ENCODE measurements around the gene GJB4.
"Not testable (repeated sequence)": the region's sequence is repeated elsewhere in the genome, so short reads cannot be mapped to it uniquely, and the experiment has no call there.

The GJB4 gene

DNA sequence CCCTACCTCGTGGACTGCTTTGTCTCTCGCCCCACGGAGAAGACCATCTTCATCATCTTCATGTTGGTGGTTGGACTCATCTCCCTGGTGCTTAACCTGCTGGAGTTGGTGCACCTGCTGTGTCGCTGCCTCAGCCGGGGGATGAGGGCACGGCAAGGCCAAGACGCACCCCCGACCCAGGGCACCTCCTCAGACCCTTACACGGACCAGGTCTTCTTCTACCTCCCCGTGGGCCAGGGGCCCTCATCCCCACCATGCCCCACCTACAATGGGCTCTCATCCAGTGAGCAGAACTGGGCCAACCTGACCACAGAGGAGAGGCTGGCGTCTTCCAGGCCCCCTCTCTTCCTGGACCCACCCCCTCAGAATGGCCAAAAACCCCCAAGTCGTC is 35.2 kb downstream of the GJB4 start:
- no peak for DNase-seq (ENCODE audit: extremely low read depth in 1 of 2, low read depth in 1 of 2)

DNA sequence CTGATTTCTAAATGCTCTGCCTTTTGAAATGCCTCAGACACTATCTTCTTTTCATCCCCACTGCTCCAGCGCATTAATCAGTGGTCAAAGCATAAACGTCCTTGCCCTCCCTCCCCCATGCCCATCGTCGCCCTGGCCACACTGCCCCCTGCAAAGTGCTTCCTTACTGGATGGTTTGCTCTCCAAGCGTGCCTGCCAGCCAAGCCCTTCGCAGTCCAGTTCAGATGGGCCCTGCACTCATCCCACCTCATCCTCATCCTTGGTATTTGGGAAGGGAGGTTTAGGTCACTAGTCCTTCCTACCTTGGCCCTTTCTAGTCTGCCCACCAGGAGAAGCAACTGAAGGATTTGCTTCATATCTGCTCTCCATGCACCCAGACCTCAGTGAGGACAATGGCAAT is 36.4 kb downstream of the GJB4 start:
- DNase-seq (ENCODE audit: extremely low read depth in 1 of 2, low read depth in 1 of 2) = no peak

DNA sequence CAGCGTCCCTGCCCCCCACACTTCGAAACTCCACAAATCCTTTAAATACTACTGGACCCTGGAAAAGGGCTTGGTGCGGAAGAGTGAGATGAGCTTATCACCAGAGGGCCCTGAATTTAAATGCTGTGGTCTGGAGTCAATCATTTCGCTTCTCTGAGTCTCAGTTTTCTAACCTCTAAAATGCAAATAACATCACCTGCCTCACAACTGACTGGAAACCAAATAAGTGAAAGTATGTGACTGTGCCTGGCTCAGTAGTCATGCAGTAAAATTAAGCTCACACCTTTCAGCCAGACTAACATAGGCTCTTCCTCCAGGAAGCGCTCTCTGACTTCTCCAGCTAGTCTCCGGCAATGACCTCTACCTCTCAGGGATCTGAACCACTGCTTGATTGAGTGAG is 37.5 kb downstream of the GJB4 start:
- no peak for DNase-seq (ENCODE audit: extremely low read depth in 1 of 2, low read depth in 1 of 2)

DNA sequence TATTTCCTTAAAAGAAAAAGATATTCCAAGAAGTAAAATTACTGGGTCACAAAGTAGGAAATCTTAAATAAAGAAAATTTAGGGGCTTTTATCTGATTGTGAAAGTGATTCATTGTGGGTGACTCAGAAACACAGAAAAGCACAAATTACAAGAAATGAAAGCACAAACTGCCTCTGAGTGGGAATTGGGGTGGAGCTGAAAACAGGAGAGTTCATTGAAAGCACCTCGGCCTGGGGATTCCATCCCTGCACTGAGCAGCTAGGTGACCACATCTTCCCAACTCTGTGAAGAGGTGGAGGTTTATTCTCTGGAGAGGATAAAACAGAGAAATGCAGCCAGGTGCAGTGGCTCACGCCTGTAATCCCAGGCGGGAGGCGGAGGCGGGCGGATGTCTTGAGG is 40.7 kb downstream of the GJB4 start:
- DNase-seq (ENCODE audit: extremely low read depth in 1 of 2, low read depth in 1 of 2) = no peak

DNA sequence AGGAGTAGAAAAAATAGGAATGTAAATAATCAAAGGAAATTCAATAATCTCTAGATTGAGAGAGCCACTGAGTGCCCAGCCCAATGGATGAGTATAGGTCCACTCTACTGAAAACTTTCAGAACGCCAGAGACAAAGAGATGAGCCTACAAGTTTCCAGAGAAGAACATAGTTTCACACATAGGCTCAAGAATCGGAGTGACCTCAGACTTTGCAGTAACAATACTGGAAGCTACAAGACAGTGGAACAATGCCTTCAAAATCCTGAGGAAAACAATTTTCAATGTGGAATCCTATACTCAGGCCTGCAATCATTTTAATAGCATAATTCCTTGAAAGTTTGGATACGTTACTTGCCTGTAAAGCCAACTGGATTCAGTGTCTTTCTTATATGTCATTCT is 44.2 kb downstream of the GJB4 start:
- DNase-seq (ENCODE audit: extremely low read depth in 1 of 2, low read depth in 1 of 2) = no peak

DNA sequence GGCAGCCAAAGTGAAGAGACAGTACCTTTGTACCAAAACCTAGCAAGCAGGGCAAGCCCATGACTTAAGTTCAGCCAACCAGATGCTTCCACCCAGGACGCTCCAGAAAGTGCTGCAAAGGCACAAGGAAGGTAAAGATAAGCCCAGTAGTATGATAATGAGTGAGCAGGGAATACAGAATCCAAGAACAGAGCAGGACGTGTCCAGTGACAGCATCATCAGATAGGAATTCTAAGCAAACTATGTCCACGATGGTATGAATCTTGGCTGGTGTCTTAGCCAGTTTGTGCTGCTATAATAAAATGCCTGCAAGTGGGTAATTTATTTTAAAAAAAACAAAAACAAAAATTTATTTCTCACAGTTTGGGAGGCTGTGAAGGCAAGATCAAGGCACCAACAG is 46.9 kb downstream of the GJB4 start:
- DNase-seq (ENCODE audit: extremely low read depth in 1 of 2, low read depth in 1 of 2) = no peak

DNA sequence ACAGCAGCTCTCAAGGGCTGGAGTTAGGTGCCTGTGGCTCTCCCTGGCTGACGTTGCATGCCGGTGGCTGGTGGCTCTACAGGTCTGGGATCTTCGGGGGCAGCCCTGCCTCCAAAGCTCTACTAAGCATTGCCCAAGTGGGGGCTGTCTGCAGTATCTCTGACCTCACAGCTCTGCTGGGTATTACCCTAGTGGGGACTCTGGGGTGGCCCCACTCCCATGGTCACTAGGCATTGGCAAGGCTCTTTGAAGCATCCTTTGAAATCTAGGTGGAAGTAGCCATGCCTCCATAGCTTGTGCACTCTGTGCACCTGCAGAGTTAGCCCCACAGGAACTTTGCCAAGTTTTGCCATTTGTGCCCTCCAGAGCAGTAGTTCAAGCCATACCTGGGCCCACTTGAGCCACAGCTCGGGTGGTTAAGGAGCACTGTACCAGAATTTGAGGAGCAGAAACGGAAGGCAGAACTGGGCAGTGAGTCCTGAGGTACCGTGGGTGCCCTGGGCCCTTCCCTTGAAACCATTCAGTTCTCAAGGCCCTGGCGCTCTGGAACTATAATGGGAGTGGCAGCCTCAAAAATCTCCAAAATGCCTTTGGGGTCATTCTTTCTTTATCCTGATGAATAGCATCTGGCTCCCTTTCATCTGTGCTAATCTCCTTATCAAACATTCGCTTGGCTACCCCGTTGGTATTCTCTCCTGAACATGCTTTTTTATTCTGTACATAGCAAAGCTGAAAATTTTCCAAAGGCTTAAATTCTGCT is 48.7 kb downstream of the GJB4 start:
- DNase-seq (ENCODE audit: extremely low read depth in 1 of 2, low read depth in 1 of 2) = no peak

DNA sequence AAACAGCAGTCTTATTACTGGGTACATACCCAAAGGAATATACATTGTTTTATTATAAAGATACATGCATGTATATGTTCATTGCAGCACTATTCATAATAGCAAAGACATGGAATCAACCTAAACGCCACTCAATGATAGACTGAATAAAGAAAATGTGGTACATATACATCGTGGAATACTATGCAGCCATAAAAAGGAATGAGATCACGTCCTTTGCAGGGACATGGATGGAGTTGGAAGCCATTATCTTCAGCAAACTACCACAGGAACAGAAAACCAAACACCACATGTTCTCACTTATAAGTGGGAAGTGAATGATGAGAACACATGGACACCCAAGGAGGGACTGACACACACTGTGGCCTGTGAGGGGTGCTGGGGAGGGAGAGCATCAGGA is 51.2 kb downstream of the GJB4 start:
- not testable (repeated sequence) for DNase-seq (ENCODE audit: extremely low read depth in 1 of 2, low read depth in 1 of 2)

Measured in stimulated activated CD8-positive, alpha-beta memory T cell treated with anti-CD3 and anti-CD28 coated beads, Interleukin-7, amount 100 ng/mL, for 48 hours (primary cell).